OCI-LY7 (cell line): ENCODE data around the gene MPZL3. TPM values are rescaled to one million over a fixed set of nuclear protein-coding genes. Genes with fewer than 3 reads are reported as not detected.

Experiments used
- BruUV-seq: library from RNA; stranded (reverse); fragments of 400-500 nt; replicated peaks from 2 replicates; lab custom pipeline; 2021; lab: Mats Ljungman, UMichigan
- CTCF ChIA-PET: fragments of 300-600 bp; sonication (Branson Sonifier 250); formaldehyde crosslinking; loops from one replicate; lab custom pipeline; 2022; ENCODE audit warnings: antibody characterized with exemption; ENCODE audit not compliant: unreplicated experiment; lab: Charles Lee
- POLR2A ChIA-PET: fragments of 300-600 bp; sonication (Branson Sonifier 250); formaldehyde crosslinking; loops from one replicate; lab custom pipeline; 2022; ENCODE audit warnings: antibody characterized with exemption; lab: Charles Lee
- DNase-seq: peaks from one replicate; pipeline ENCODE4 v3.0.0-alpha.2; 2015; ENCODE audit warnings: low spot score
- H2AFZ ChIP-seq: fragments of 200-600 bp; sonication (generic), shearing (Covaris generic); 2 replicates; pipeline ENCODE4 v1.6.1; 2014; ENCODE audit warnings: mild to moderate bottlenecking, antibody characterized with exemption, low read length, moderate library complexity
- H3K27ac ChIP-seq: fragments of 200-600 bp; sonication (generic); 2 replicates; pipeline ENCODE4 v1.5.1; 2014; ENCODE audit warnings: mixed run types, low read depth, mild to moderate bottlenecking, moderate library complexity, low read length, inconsistent platforms; ENCODE audit not compliant: poor library complexity, severe bottlenecking
- H3K36me3 ChIP-seq: fragments of 200-600 bp; sonication (generic); 2 replicates; pipeline ENCODE4 v1.6.1; 2014; ENCODE audit warnings: mild to moderate bottlenecking, antibody characterized with exemption, low read length, moderate library complexity, mixed read lengths; ENCODE audit not compliant: insufficient read depth
- H3K4me1 ChIP-seq: fragments of 200-600 bp; sonication (generic); 2 replicates; pipeline ENCODE4 v1.5.1; 2014; ENCODE audit warnings: mild to moderate bottlenecking, low read length; ENCODE audit not compliant: insufficient read depth, poor library complexity, severe bottlenecking
- H3K4me2 ChIP-seq: fragments of 200-600 bp; sonication (generic); 2 replicates; pipeline ENCODE4 v1.6.1; 2014; ENCODE audit warnings: mild to moderate bottlenecking, low read length
- H3K4me3 ChIP-seq: fragments of 200-600 bp; sonication (generic); 2 replicates; pipeline ENCODE4 v1.5.1; 2014; ENCODE audit warnings: mild to moderate bottlenecking, low read depth, low read length; ENCODE audit not compliant: poor library complexity, severe bottlenecking
- H3K79me2 ChIP-seq: fragments of 200-600 bp; sonication (generic); 2 replicates; pipeline ENCODE4 v1.6.1; 2016; ENCODE audit warnings: low read depth, mild to moderate bottlenecking, low read length, moderate library complexity, mixed read lengths; ENCODE audit not compliant: insufficient read depth
- H3K9me2 ChIP-seq: fragments of 200-600 bp; sonication (generic); 2 replicates; pipeline ENCODE4 v1.6.1; 2016; ENCODE audit warnings: mild to moderate bottlenecking, low read length, mixed read lengths; ENCODE audit not compliant: insufficient read depth
- H3K9me3 ChIP-seq: fragments of 200-600 bp; sonication (generic); 2 replicates; pipeline ENCODE4 v1.6.1; 2014; ENCODE audit warnings: mild to moderate bottlenecking, mixed run types, low read length, mixed read lengths
- H4K20me1 ChIP-seq: fragments of 200-600 bp; sonication (generic); 2 replicates; pipeline ENCODE4 v1.6.1; 2014; ENCODE audit warnings: mild to moderate bottlenecking, antibody characterized with exemption, low read length, moderate library complexity, mixed read lengths; ENCODE audit not compliant: insufficient read depth
- EZH2phosphoT487 ChIP-seq: fragments of 200-600 bp; sonication (generic); IDR thresholded peaks from 2 replicates; pipeline ENCODE4 v1.6.1; 2018; ENCODE audit warnings: low read depth, borderline replicate concordance, mild to moderate bottlenecking, mixed run types, antibody characterized with exemption, low read length, moderate library complexity, mixed read lengths
- intact Hi-C: fragments of 100-400 bp; cut with micrococcal nuclease; formaldehyde crosslinking; loops from one replicate; pipeline ENCODE4 v1.10.0; 2022; ENCODE audit not compliant: unreplicated experiment
- total RNA-seq, 2 experiments: library from RNA; depleted of rRNA in 1 of 2; stranded (reverse); fragments of >200 nt in 1 of 2; shearing (Covaris generic) in 1 of 2; gene quantifications; 2 replicates each; pipeline ENCODE4 v1.2.3, GENCODE V29; 2014 to 2022
- TF ChIP-seq, protein P1 (sequence below): fragments of 200-600 bp; sonication (generic); conservative IDR thresholded peaks from 2 replicates; pipeline ENCODE4 v1.5.1; 2014; ENCODE audit warnings: mild to moderate bottlenecking, antibody characterized with exemption, low read length, moderate library complexity, mixed read lengths

Gene MPZL3
- total RNA-seq, 2 experiments from 2014 or later: 1.9 to 5.8 TPM

DNA sequence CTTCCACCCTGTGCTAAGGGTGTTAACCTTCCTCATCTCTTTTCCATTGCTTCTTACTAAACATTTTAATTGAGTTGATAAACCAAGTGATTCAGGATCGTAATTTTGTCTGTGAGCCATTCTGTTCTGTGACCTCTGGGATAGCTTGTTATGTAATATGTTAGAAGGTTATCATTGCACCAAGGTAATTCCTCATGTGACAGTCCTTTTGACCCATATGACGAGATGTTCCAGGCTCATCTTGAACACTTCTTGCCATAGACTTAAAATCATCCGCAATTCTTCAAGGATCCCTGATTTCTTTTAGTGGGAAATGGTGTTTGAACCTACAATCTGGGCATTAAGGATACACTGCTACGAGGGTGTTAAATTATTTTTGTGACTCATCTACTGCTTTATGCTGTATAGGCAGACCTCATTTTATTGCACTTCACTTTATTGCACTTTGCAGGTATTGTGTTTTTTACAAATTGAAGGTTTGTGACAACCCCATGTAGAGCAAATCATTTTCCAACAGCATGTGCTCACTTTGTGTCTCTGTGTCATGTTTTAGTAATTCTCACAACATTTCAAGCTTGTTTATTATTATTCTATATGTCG, 31.0 kb upstream of the MPZL3 start:
- CTCF ChIA-PET: no interaction called here
- Histone ChIP-seq H3K79me2 (no peaks in the 10 kb centered on the region), H3K9me3 (no peaks in the 10 kb centered on the region; the same call in 1 of the 2 replicates), H3K4me2 (no peak overlapping the region), H3K4me3 (no peak overlapping the region), H3K4me1 (peaks cover 10% of the 10 kb centered on the region), H3K9me2 (no peaks in the 10 kb centered on the region), H3K36me3 (no peaks in the 10 kb centered on the region), H2AFZ (no peak overlapping the region), H4K20me1 (no peaks in the 10 kb centered on the region), H3K27ac (no peak overlapping the region)
- POLR2A ChIA-PET: interaction anchor here (0.9 to 1.2 kb wide), 2 partner anchors 12 to 39 kb away, joined by 3 to 4 read pairs; no protein-coding TSS in a partner anchor
- no peak for TF ChIP-seq EZH2phosphoT487
- TF ChIP-seq, protein P1, sequence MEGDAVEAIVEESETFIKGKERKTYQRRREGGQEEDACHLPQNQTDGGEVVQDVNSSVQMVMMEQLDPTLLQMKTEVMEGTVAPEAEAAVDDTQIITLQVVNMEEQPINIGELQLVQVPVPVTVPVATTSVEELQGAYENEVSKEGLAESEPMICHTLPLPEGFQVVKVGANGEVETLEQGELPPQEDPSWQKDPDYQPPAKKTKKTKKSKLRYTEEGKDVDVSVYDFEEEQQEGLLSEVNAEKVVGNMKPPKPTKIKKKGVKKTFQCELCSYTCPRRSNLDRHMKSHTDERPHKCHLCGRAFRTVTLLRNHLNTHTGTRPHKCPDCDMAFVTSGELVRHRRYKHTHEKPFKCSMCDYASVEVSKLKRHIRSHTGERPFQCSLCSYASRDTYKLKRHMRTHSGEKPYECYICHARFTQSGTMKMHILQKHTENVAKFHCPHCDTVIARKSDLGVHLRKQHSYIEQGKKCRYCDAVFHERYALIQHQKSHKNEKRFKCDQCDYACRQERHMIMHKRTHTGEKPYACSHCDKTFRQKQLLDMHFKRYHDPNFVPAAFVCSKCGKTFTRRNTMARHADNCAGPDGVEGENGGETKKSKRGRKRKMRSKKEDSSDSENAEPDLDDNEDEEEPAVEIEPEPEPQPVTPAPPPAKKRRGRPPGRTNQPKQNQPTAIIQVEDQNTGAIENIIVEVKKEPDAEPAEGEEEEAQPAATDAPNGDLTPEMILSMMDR: no peak
- no TSS peak for BruUV-seq
- intact Hi-C loops: no loop called here
- DNase-seq: no peak

GRCh38 chr11:118282606-118283005, 30.4 kb upstream of the MPZL3 start:
- H3K9me3 ChIP-seq: no peaks in the 10 kb centered on the region; the same call in 1 of the 2 replicates
- peaks cover 10% of the 10 kb centered on the region for H3K4me1 ChIP-seq
- POLR2A ChIA-PET: interaction anchor here (0.9 to 1.2 kb wide), 2 partner anchors 12 to 39 kb away, joined by 3 to 4 read pairs; no protein-coding TSS in a partner anchor
- no peak overlapping the region for H3K4me3 ChIP-seq
- no peak overlapping the region for H3K27ac ChIP-seq
- TF ChIP-seq, protein P1: no peak
- no peak for TF ChIP-seq EZH2phosphoT487
- no TSS peak for BruUV-seq
- H2AFZ ChIP-seq: peak overlapping the region; percentile 1; the same call in 1 of the 2 replicates
- no peaks in the 10 kb centered on the region for H3K79me2 ChIP-seq
- intact Hi-C loops: no loop called here
- H3K9me2 ChIP-seq: no peaks in the 10 kb centered on the region
- DNase-seq: no peak
- H3K36me3 ChIP-seq: no peaks in the 10 kb centered on the region
- H3K4me2 ChIP-seq: no peak overlapping the region
- CTCF ChIA-PET: no interaction called here
- H4K20me1 ChIP-seq: no peaks in the 10 kb centered on the region

DNA sequence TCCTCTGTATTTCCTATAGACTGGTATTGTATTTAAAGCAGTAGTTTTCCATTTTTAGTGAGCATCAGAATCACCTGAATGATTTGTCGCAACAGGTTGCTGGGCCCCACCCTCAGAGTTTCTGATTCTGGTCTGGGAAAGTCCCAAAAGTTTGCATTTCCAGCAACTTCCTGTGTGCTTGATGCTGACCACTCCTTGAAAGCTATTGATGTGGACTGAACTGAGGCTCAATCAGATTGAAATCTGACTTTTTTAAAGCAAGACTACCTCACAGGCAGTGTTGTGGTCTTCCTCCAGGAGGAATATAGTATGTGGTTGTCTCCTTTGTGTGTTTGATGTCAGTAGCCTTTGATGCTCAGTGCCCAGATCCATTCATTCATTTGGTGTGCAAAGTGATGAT, 29.1 kb upstream of the MPZL3 start:
- DNase-seq: no peak
- no peaks in the 10 kb centered on the region for H4K20me1 ChIP-seq
- CTCF ChIA-PET: no interaction called here
- H3K79me2 ChIP-seq: no peaks in the 10 kb centered on the region
- H2AFZ ChIP-seq: peak overlapping the region; percentile 47; the same call in 1 of the 2 replicates
- no peaks in the 10 kb centered on the region; the same call in 1 of the 2 replicates for H3K9me3 ChIP-seq
- peaks cover 16% of the 10 kb centered on the region for H3K4me1 ChIP-seq
- no peak overlapping the region for H3K4me3 ChIP-seq
- no peaks in the 10 kb centered on the region for H3K9me2 ChIP-seq
- POLR2A ChIA-PET: interaction anchor here (0.6 to 1.0 kb wide), 2 partner anchors 78 to 290 kb away, joined by 3 read pairs; partner anchors contain the start of gene UBE4A
- intact Hi-C loops: no loop called here
- no TSS peak for BruUV-seq
- no peak overlapping the region for H3K4me2 ChIP-seq
- H3K36me3 ChIP-seq: no peaks in the 10 kb centered on the region
- no peak overlapping the region for H3K27ac ChIP-seq
- no peak for TF ChIP-seq EZH2phosphoT487
- TF ChIP-seq, protein P1: no peak
